Measurements from ENCODE around the gene LRRC57.

Gene LRRC57

DNA sequence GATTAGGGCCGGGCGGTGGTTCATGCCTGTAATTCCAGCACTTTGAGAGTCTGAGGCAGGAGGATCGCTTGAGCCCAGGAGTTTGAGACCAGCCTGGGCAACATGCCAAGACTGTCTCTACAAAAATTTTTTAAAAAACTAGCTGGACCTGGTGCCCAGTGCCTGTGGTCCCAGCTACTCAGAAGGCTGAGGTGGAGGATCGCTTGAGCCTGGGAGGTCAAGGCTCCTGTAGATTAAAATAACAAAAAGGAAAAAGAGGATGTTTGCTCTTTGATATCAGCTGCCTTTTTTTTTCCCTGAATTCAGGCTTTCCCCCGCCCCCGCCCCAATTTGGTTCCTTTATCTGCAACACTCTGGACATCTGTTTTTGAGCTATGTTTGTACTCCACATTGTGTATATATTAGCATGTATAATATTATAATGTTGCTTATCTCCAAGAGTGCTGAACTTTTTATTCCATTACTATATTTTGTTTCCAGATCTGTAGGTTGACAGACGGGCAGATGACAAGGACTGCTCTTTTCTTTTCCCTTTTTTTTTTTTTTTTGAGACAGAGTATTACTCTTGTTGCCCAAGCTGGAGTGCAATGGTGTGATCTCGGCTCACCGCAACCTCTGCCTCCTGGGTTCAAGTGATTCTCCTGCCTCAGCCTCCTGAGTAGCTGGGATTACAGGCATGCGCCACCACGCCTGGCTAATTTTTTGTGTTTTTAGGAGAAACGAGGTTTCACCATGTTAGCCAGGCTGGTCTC, 48.6 kb downstream of the LRRC57 start:
- TF ChIP-seq, protein P1, sequence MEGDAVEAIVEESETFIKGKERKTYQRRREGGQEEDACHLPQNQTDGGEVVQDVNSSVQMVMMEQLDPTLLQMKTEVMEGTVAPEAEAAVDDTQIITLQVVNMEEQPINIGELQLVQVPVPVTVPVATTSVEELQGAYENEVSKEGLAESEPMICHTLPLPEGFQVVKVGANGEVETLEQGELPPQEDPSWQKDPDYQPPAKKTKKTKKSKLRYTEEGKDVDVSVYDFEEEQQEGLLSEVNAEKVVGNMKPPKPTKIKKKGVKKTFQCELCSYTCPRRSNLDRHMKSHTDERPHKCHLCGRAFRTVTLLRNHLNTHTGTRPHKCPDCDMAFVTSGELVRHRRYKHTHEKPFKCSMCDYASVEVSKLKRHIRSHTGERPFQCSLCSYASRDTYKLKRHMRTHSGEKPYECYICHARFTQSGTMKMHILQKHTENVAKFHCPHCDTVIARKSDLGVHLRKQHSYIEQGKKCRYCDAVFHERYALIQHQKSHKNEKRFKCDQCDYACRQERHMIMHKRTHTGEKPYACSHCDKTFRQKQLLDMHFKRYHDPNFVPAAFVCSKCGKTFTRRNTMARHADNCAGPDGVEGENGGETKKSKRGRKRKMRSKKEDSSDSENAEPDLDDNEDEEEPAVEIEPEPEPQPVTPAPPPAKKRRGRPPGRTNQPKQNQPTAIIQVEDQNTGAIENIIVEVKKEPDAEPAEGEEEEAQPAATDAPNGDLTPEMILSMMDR (IDR thresholded peaks at IDR 0.05; ENCODE audit: borderline replicate concordance, insufficient read depth, low read depth, low read length), result no peak
- no peak overlapping the region for H3K4me3 ChIP-seq (ENCODE audit: low read depth, low read length)

DNA sequence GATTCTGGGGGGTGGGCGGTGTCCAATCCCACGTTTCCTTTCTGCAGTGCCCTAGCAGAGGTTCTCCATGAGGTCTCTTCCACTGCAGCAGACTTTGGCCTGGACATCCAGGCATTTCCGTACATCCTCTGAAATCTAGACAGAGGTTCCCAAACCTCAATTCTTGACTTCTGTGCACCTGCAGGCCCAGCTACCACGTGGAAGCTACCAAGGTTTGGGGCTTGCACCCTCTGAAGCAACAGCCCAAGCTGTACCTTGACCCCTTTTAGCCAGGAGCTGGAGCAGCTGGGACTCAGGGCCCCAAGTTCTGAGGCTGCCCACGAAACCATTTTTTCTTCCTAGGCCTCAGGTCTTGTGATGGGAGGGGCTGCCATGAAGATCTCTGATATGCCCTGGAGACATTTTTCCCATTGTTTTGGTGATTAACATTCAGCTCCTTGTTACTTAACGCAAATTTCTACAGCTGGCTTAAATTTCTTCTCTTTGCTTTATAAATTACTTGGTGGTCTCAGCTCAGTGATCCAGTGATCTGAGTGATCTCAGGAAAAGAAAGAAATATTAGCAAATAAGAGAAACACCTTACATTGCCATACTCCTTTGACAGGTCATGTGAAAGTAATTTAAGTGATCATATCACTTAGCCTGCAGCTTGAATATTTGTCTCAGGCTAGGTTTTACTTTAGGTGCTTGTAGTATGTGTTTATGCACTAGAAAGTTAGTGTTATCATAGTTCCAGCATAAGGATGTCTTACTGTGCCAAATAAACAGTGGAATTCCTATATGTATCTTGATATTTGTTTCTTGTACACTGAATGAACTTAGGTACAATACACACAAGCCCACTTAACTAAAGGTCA, 50.2 kb downstream of the LRRC57 start:
- H3K4me3 ChIP-seq (ENCODE audit: low read depth, low read length), result no peak overlapping the region
- TF ChIP-seq, protein P1 (IDR thresholded peaks at IDR 0.05; ENCODE audit: borderline replicate concordance, insufficient read depth, low read depth, low read length), result no peak

DNA sequence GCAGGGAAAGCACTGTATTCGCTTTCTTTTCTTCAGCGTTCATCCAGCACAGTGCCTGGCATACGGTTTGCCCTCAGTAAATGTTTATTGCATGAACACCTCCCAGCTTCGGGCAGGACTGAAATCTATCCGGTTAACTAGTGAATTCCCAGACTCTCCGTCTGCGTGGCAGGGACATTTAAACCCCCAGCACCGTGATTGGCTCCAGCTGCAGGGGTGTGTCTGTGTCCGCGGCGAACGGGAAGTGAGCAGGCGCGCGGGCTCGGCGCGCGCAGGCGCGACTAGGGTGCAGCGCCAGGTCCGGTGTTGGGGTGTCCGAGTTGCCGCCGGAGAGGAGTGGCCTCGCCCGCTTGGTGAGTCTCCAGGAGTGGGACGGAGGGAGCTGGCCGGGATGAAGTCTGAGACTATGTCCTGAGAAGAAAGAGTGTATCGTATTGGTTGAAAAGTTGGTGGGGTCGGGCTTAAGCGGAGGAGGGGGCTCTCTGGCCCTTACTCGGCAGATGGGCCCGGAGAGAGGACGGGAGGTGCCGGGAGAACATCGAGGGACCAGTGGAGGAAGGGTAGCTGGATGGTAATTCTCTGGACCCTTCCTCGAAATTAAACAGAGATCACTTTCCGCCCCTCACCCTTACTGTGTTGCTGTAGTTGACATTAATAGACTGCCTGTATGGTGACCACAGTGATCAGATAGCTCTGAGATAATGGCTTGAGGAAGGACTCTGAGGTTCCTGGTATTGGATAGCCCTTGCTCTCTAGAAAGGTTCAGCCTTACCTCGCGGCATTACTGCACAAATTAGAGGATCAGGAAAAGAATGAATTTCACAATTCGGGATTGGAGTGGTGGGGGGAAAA, 53.0 kb downstream of the LRRC57 start, which contains the start of gene SNAP23:
Gene SNAP23 (plus strand): TSS at position 274 of the 852 bp plus-strand sequence. CDS start 16,213 bp downstream, outside the sequence.
- TF ChIP-seq, protein P1 (IDR thresholded peaks at IDR 0.05; ENCODE audit: borderline replicate concordance, insufficient read depth, low read depth, low read length), result no peak
- peak within 1 kb of the TSS; percentile 81 for H3K4me3 ChIP-seq (ENCODE audit: low read depth, low read length)

DNA sequence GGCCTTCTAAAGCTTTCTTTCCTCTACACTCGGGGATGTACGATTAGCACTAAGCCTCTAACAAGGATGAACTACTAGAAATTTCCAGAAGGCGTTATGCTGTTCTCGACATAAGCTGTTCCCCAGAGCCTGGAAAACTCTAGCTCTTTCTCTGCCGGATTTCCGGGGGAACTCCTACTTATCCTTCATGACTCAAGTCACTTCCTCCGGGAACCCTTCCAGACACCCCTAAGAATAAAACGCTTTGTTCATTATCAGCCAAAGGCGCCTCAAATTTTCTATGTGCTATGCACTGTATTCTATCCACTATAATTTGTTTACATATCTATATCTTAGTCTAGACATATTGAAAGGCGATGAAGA, 53.6 kb downstream of the LRRC57 start:
- H3K4me3 ChIP-seq (ENCODE audit: low read depth, low read length), result peak overlapping the region; percentile 81
- TF ChIP-seq, protein P1 (IDR thresholded peaks at IDR 0.05; ENCODE audit: borderline replicate concordance, insufficient read depth, low read depth, low read length), result no peak

DNA sequence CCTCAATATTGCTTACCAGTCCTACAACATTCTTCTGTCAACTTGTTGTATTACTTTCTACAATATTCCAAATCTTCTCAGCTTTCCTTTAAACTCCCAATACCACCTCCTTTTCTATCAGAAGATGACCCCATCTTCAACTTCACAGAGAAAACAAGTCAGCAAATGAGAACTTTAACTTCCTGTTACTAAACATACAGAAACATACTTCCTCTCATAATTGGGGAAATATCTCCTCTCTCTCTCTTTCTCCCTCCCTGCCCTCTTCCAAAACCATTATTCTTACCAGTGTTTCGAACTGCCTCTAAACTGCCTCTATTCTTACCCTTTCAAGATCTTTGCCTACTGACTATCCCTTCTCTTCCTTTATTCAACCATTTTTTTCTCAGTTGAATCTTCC, 54.9 kb downstream of the LRRC57 start:
- H3K4me3 ChIP-seq (ENCODE audit: low read depth, low read length), result no peak overlapping the region

DNA sequence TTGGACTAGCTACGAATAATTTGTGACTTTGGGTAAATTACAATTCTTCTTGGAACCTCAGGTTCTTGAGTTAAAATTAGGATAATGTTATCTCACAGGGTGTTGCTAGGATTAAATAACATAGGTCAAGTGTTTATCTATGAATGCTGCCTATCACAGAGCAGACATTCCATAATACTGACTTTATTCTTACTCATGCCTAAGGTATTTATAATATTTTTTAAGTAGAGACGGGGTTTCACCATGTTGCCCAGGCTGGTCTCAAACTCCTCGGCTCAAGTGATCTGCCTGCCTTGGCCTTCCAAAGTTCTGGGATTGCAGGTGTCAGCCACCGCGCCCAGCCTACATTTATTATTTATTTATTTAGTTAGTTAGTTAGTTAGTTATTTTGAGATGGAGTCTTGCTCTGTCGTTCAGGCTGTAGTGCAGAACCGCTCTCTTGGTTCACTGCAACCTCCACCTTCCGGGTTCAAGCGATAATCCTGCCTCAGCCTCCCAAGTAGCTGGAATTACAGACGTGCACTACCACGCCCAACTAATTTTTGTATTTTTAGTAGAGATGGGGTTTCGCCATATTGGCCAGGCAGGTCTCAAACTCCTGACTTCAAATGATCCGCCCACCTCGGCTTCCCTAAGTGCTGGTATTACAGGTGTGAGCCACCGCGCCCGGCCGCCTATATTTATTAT, 56.9 kb downstream of the LRRC57 start:
- TF ChIP-seq, protein P1 (IDR thresholded peaks at IDR 0.05; ENCODE audit: borderline replicate concordance, insufficient read depth, low read depth, low read length), result no peak
- peak overlapping the region; percentile 88 for H3K4me3 ChIP-seq (ENCODE audit: low read depth, low read length)

More for the DNA sequence above, 54.9 kb downstream of the LRRC57 start:
- TF ChIP-seq, protein P1 (IDR thresholded peaks at IDR 0.05; ENCODE audit: borderline replicate concordance, insufficient read depth, low read depth, low read length), result no peak
